HG03565 (cell line): Measurements from ENCODE around the gene COL27A1.
"Not testable (repeated sequence)": the region's sequence is repeated elsewhere in the genome, so short reads cannot be mapped to it uniquely, and the experiment has no call there.

Source experiments
- ATAC-seq: cut with Tn5 transposase; IDR thresholded peaks from one replicate; pipeline ENCODE4 v1.9.1; 2021; ENCODE audit warnings: mild to moderate bottlenecking, moderate library complexity; ENCODE audit not compliant: unreplicated experiment

Gene COL27A1

DNA sequence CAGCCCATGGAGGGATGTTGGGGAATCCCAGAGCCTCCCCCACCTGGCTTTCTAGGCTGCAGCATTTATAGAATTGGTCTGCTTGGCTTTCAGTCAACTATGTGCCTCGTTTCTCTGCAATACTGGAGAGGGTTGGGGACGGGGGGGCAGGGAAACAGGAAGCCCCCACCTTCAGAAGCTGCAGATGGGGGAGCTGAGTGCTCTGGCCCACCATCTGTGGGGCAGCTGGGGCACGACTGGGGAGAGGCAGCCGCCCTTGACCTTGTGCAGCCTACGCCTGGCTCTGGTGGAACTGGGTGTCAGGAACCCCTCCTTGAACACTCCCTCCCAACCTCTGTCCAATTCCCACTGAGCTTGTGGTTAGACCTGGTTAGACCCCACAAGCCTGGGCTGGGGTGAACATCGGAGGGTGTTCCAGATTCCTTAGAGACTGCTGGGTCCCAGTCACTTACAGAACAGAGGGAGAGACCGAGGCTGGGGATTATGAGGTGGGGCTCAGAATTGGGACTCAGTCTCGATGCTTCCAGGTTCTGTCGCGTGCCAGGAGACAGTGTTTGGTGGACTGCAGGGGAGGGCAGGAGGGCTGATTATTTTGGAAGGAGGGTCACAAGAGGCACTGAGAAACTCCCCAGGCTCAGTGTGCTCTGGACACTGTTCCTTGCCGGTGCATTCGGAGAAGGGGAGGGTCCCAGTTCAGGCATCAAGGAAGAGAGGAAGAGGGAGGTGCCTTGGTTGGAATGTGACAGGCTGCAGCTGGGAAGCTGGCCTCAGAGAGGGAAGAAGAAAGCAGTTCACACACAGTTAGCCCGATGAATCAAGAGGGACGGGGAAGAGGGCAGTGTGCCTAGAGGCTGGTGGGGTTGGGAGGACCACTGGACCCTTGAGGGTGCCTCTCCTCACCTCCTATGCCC, 25.6 kb downstream of the COL27A1 start:
- ATAC-seq = no peak

DNA sequence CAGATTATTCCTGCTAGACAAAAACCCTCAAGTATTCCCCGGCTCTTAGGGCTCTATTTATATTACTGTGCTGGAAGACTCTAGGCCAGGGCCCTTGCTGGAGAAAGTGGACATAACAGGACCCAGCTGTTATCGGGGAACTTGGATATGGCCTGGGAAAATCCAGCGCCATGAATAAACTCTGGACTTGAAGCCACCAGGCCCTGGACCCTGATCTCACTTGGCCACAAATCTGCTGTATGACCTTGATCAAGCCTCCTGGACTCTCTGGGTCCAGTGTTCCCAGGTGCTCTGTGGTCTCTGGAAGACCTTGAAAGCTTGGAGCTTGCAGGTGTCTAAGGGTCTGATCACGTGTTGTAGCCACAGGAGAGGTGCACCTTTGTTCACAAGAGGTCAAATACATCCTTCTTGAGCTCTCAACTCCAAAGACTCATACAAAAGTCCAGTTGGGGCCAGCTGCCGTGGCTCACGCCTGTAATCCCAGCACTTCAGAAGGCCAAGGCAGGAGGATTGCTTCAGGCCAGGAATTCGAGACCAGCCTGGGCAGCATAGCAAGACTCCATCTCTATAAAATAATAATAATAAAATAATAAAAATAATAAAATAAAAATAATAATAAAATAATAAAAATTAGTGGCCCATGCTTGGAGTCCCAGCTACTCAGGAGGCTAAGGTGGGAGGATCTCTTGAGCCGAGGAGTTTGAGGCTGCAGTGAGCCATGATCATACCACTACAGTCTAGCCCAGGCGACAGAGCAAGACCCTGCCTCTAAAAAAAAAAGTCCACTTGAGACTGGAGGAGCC, 26.5 kb downstream of the COL27A1 start:
- no peak for ATAC-seq

DNA sequence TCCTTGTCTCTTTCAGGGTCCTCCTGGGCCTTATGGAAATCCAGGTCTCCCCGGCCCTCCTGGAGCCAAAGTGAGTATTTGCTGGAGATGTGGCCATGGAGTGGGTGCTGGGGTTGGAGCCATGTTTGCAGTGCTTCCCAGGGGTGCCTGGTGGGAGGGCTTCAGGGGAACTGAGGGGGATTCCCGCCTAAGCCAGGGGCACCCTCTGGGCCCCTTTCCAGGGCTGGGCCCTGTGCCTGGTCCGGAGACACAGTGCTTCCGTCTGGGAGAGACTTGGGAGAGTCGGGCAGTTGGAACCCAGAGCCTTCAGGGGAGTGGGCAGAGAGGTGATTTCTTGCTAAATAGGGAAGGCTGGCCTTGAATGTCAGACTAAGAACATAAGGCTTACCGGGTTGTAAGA, 27.7 kb downstream of the COL27A1 start:
- ATAC-seq = no peak

DNA sequence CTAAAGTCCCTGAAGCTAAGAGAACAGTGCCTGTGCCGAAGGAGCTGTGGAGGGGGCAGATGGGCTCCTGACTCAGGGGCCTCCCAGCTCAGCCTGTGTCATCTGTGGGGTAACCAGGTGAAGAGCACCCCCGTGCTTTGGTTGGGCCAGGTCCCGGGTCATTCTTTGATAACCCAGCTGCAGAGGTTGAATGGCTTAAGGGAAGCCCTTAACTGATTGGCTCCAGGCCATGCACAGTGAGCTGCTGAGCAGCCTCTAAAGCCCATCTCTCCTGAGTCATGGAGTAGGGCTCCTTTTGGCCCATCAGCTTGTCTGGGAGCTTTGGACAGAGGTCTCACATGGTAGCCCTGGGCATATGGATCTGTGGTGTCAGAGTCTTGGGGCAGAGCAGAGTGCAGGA, 28.7 kb downstream of the COL27A1 start:
- ATAC-seq = no peak

DNA sequence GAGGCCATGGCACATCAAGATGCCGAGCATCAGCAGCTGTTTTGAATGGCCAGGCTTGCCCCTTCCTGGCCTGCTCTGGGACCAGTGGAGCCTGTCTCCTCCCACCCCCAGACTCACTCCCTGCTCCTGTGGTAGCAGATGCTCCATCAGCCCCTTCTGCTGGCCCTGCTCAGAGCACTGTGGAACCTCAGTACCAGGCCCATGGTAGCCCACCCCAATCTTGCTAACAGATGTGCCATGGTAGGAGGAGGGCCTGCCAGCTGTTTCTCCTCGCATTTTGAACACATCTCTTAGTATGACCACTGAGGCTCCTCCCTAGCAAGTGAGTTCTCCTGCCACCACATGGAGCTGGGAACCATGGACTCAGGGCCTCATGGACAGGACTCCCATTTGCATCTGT, 29.5 kb downstream of the COL27A1 start:
- no peak for ATAC-seq

- ATAC-seq = no peak
These were observed 30.5 kb downstream of the COL27A1 start for GRCh38 chr9:114185570-114186490.

DNA sequence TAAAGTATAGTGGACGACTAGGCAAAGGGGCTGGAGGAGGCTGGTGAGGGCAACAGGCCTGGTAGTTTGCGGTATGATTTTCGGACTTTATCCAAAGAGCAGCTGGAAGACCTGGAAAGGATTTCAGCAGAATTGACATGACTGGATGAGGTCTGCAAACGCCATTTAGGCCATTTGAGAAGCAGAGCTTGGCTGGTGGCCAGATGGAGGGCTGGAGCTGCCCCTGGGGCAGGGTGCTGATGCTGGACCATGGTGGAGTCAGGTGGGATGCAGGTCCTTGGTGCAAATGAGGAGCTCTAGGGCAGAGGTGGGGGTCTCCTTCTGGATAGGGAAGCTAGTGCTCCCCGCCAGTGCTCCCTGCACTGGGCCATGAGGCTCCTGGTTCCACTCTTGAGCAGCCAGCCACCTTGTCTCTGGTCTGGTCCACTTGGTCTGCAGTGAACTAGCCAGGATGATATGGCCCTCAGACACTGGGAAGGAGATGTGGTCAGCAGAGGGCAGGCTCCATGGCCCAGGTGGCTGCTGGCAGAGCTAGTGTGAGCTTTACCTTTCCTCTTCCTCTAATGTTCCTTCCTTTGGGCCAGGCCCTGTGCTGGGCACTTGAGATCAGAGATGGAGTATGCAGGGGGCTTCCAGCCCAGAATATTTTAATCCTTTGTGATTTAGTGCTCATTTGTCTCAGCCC, 31.4 kb downstream of the COL27A1 start:
- no peak for ATAC-seq

DNA sequence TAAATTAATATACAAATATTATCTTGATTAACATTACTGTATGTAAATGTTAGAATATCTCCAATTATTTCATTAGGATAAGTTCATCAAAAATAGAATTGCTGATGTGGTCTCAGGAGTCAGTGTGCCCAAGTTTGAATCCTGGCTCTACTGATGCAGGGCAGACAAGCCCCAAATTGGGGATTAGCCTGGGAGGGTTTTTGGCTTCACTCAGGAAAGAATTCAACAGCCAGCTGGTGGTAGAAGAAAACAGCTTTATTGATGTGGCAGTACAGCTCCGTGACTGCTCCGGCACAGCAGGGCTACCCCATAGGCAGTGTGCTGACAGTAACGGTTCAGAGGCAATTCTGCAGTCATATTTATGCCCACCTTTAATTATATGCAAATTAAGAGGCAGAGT, 32.5 kb downstream of the COL27A1 start:
- ATAC-seq = no peak

DNA sequence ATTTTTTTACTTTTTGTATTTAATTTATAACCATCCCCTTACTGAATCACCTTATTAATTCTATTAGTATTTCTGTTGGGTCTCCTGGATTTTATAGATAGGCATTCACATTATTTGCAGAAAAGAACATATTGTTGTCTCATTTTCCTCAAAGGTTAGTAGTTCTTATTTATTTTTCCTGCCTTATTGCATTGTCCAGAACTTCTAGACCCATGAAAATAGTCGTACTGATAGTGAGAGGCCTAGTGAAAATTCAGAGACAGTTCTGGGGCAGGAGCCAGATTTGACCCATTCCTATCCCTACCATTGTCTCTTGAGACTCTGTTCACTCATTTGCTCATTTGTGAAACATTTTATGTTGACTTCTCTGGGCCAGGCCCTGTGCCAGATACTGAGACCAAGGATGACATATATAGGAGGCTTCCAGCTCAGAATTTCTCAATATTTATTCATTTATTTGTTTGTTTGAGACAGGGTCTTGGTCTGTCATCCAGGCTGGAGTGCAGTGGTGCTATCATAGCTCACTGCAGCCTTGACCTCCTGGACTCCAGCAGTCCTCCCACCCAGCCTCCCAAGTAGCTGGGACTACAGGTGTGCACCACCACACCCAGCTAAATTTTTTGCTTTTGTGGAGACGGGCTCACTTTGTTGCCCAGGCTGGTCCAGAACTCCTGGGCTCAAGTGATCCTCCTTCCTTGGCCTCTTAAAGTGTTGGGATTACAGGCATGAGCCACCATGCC, 34.7 kb downstream of the COL27A1 start:
- ATAC-seq = no peak

DNA sequence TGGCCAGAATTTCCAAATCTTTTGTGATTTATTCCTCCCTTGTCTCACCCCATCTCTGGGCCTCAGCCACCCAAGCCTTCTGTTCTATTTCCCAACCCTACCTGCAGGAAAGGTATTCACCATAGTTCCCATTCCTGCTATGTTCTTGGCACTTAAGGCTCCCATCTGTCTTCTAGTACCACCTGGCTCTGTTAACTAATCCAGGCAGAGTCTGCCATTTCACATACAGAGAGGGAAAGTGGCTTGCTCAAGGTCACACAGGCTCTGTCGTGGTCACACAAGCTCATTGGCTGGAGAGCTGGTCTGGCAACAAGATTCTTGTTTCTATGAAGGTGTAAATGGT, 35.2 kb downstream of the COL27A1 start:
- ATAC-seq = no peak

DNA sequence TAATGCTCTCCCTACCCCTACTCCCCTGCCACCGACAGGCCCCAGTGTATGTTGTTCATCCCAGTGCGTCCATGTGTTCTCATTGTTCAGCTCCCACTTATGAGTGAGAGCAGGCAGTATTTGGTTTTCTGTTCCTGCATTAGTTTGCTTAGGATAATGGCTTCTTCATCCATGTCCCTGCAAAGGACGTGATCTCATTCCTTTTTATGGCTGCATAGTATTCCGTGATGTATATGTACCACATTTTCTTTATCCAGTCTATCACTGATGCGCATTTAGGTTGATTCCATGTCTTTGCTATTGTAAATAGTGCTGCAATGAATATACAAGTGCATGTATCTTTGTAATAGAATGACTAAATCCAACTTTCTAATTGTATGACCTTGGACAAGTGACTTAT, 36.1 kb downstream of the COL27A1 start:
- not testable (repeated sequence) for ATAC-seq

DNA sequence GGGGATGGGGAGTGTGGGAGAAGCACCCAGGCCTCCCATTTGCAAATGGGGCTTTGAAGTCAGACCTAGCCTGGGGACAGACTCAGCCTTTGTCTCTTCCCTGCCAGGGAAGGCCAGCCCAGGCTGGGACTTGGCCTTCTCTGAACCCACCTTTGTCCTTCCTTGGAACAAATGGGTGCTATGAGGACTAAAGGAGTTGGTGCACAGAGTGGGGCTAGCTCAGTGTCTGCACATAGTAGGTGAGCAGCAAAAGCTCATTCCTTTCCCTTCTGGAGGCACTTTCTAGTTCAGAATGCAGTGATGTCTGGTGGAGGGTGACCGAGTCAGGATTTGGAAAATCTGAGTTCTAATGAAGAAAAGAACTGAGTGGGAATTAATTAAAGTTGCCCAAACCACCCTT, 37.2 kb downstream of the COL27A1 start:
- no peak for ATAC-seq

- ATAC-seq = no peak
These were observed 37.8 kb downstream of the COL27A1 start for GRCh38 chr9:114193090-114193489.

DNA sequence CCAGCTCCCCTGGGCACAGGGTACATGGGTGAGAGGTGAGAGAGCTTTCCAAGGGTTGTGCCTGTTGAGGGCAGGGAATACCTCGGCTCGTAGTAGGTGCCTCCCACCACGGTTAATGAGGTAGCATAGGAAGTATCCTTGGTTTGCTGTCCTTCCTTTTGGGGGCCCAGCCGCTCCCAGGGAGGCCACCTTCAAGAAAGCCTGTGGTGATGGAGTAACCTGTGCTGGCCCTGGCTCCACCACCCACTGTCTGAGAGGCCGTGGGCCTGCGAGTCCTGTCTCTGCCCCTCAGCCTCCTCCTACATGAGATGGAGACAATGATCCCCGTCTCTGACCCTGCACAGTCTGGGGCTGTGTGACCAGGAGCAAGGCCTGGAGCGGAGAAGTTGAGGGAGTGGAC, 40.8 kb downstream of the COL27A1 start:
- no peak for ATAC-seq

- ATAC-seq = no peak
These were observed 41.8 kb downstream of the COL27A1 start for GRCh38 chr9:114196979-114197622.

DNA sequence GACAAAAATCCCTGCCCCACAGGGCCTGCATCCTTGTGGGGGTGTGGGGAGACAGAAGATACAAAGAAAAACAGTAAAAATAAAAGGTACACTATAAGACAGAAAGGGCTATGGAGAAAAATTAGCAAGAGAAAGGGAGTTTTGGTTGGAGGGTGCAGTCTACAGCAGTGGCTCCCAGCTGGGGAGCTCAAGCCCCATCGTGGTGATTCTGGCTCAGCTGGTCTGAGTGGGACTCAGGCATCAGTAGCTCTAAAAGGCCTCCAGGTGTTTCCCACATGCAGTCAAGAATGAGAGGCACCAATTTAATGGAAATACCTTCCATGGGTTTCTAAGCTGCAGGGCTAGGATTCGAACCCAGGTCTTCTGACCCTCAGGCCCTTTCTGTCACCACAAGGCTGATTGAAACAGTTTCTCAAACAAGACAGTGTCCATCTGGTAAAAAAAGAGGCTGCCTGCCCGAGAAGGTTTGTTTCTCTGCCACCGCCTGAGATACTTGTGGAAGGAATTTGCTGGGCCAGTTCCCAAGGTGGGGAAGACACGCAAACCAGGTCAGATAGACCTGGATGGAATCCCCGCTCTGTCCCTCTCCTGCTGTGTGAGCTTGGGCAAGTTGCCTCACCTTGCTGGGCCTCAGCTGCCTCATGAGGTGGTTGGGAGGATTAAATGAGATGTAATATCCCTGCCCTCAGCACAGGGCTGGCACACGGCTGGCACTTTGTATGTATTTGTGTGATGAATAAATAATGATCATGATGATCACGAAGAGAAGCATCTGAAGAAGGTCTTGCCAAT, 43.1 kb downstream of the COL27A1 start:
- ATAC-seq = no peak

- ATAC-seq = no peak
These were observed 45.5 kb downstream of the COL27A1 start for GRCh38 chr9:114200721-114201300.

GRCh38 chr9:114202396-114202795, 47.1 kb downstream of the COL27A1 start:
- ATAC-seq = no peak
